Aorta (tissue), 5 donors: ENCODE data around the gene CD3E. TPM values are rescaled to one million over a fixed set of nuclear protein-coding genes. Genes with fewer than 3 reads are reported as not detected.
"Not testable (repeated sequence)": the region's sequence is repeated elsewhere in the genome, so short reads cannot be mapped to it uniquely, and the experiment has no call there.

Source experiments
- ATAC-seq: fragments of 200-7000 bp; cut with Tn5 transposase; one replicate; pipeline ENCODE4 v1.9.1; 2022; ENCODE audit warnings: moderate library complexity; ENCODE audit not compliant: low FRiP score
- DNase-seq, 2 donors: peaks; one replicate each; pipeline ENCODE4 v3.0.0-alpha.2; 2020
- H3K27ac ChIP-seq, 2 donors: one replicate each; pipeline ENCODE4 v1.5.1; 2013; ENCODE audit warnings: low read length in 2 of 2, mild to moderate bottlenecking in 2 of 2, moderate library complexity in 2 of 2, control low read depth in 1 of 2, inconsistent platforms in 1 of 2, low read depth in 1 of 2
- H3K27me3 ChIP-seq, 2 donors: one replicate each; pipeline ENCODE4 v1.6.1; 2013; ENCODE audit warnings: control low read depth in 1 of 2, low read length in 1 of 2, mild to moderate bottlenecking in 1 of 2, moderate library complexity in 1 of 2; ENCODE audit not compliant: insufficient read depth in 2 of 2, control insufficient read depth in 1 of 2
- H3K36me3 ChIP-seq, 2 donors: one replicate each; pipeline ENCODE4 v1.6.1; 2013; ENCODE audit warnings: control low read depth in 1 of 2, low read length in 1 of 2, mild to moderate bottlenecking in 1 of 2; ENCODE audit not compliant: insufficient read depth in 2 of 2, control insufficient read depth in 1 of 2
- H3K4me1 ChIP-seq, 2 donors: one replicate each; pipeline ENCODE4 v1.6.1; 2013; ENCODE audit warnings: low read length in 2 of 2, control low read depth in 1 of 2, mild to moderate bottlenecking in 1 of 2, moderate library complexity in 1 of 2; ENCODE audit not compliant: insufficient read depth in 2 of 2, control insufficient read depth in 1 of 2
- H3K4me3 ChIP-seq, 2 donors: one replicate each; pipeline ENCODE4 v1.5.1; 2013; ENCODE audit warnings: low read length in 2 of 2, control low read depth in 1 of 2, mild to moderate bottlenecking in 1 of 2
- H3K9me3 ChIP-seq: one replicate; pipeline ENCODE4 v1.6.1; 2013; ENCODE audit warnings: mild to moderate bottlenecking, low read length; ENCODE audit not compliant: control insufficient read depth
- WGBS, 2 donors: extraction: QIAGEN DNeasy Blood & Tissue Kit; methylation state at CpG; one replicate each; pipeline ENCODE4 v1.1.7; 2013; 5-methylcytosine and 5-hydroxymethylcytosine counted together
- intact Hi-C, 2 donors: fragments of 100-400 bp; cut with DNase I; formaldehyde crosslinking; loops; one replicate each; pipeline versions ENCODE4 v1.14.2 to v1.15.0; 2022
- polyA plus RNA-seq, 2 donors: library from polyadenylated mRNA; stranded (reverse); fragments of 200-250 nt; gene quantifications; one replicate each; pipeline ENCODE4 v1.2.3, GENCODE V29; 2013
- total RNA-seq, 2 donors: library from RNA; stranded (reverse); fragmentation: NEBNext Ultra II Directional; extraction: Animal tissue kit (Norgen Biotek cat#: 25700); gene quantifications; one replicate each; pipeline ENCODE4 v1.2.1, GENCODE V29; 2021
- donor health status: healthy with polysubstance abuse.
- donor health status: Bipolar disorder and iron deficiency.
- donor health status: DM: no; HTN: no; CAD: no.
- donor health status: DM: no; HTN: no; CAD: no.
- donor health status: DM: yes; HTN: yes; CAD: no.

Gene CD3E
- total and polyA plus RNA-seq, 4 donors, result 0.43 to 5.2 (median 2.4) TPM

DNA sequence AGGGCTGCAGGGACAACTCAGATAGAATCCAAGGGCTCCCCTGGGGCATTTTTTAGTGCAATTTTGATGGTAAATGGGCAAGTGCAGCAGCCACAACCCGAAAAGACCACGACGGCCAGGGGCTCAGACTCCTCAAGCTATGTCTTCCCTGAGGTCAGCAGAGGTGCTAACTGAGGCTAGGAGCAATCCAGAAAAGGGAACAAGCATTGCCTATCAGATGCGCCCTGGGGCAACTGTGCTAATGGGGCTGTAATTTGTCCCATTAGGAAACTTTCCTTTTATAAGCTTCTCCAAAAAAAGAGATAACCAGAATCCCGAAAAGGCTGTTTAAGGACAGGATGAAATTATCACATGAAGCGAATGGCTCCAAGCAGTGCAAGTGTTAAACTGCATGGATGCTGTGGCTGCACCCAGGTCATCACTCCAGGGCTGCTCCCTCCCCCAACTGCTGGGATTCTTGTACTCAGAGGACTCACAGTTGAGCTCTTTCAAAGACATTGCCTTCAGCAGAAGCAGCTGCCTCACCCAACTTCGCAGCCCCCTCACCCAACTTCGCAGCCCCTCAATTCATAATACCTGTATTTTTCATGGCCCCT is 2.8 kb upstream of the CD3E start:
- no peaks in the 10 kb centered on the region for H3K4me1 ChIP-seq
- H3K36me3 ChIP-seq, result no peaks in the 10 kb centered on the region
- H3K9me3 ChIP-seq, result no peaks in the 10 kb centered on the region
- peaks cover 0 to 2% of the 10 kb centered on the region in 2 donors for H3K27me3 ChIP-seq
- H3K4me3 ChIP-seq, result no peak overlapping the region
- intact Hi-C loops, result no loop called here
- no peak overlapping the region for H3K27ac ChIP-seq
- no peak for ATAC-seq
- WGBS, 2 donors, result 53 to 70% methylated on average over 8 of the region's 8 CpGs
- no peak for DNase-seq

DNA sequence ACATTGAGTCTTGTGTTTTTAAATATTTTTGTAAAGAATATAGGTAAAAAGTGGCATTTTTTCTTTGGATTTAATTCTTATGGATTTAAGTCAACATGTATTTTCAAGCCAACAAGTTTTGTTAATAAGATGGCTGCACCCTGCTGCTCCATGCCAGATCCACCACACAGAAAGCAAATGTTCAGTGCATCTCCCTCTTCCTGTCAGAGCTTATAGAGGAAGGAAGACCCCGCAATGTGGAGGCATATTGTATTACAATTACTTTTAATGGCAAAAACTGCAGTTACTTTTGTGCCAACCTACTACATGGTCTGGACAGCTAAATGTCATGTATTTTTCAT is 333 bp upstream of the CD3E start:
- H3K36me3 ChIP-seq, result no peaks in the 10 kb centered on the region
- H3K27ac ChIP-seq, result no peak overlapping the region
- H3K27me3 ChIP-seq, result peaks cover 0 to 1% of the 10 kb centered on the region in 2 donors
- DNase-seq (no peak), ATAC-seq (no peak)
- intact Hi-C loops, result no loop called here
- H3K4me3 ChIP-seq, result no peak overlapping the region
- H3K9me3 ChIP-seq, result no peaks in the 10 kb centered on the region
- no peaks in the 10 kb centered on the region for H3K4me1 ChIP-seq
- 91 to 97% methylated on average over 1 of the region's 1 CpG for WGBS, 2 donors

DNA sequence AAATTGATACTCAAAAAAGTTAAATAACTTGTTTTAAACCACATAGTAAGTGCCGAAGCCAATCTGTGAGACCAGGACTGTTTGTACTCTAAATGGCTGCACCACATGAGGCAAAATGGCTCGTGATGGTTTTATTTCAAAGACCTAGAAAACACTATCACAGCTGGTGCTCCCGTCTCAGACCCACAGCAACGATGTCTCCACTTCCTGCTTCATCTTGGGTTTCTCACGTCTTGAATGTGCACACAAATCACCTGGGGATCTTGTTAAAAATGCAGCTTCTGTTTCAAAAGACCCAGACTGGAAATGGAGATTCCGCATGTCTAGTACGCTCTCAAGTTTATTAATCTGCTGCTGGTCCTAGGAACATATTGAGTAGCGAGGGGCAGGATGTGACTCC is 1.2 kb downstream of the CD3E start:
- ATAC-seq (no peak), DNase-seq (no peak)
- Histone ChIP-seq H3K4me3 (no peak overlapping the region), H3K4me1 (no peaks in the 10 kb centered on the region), H3K27ac (no peak overlapping the region), H3K36me3 (no peaks in the 10 kb centered on the region), H3K27me3 (no peaks in the 10 kb centered on the region), H3K9me3 (no peaks in the 10 kb centered on the region)
- intact Hi-C loops, result no loop called here
- WGBS, 2 donors, result 50 to 55% methylated on average over 8 of the region's 8 CpGs

DNA sequence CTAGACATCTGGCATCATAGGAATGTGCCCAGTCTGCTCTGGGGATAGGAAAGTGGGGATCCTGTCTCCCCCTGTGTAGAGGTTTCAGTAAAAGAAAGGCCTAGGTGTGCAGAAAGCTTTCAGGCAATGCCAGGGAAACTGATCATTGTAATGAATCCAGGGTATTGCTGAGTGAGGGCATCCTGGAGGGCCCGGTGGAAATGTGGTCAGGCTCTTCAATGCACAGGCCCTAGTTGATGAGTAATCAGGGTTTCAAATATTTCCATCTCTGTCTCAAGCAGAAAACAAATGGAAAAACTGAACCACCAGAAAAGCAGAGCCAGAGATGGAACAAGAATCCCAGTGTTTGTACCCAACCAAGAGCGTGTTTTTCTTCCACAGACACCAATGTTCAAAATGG is 2.0 kb downstream of the CD3E start:
- no peaks in the 10 kb centered on the region for H3K9me3 ChIP-seq
- no peaks in the 10 kb centered on the region for H3K27me3 ChIP-seq
- intact Hi-C loops, result no loop called here
- no peak overlapping the region for H3K4me3 ChIP-seq
- DNase-seq, result no peak
- H3K36me3 ChIP-seq, result no peaks in the 10 kb centered on the region
- 87 to 88% methylated on average over 2 of the region's 2 CpGs for WGBS, 2 donors
- no peak for ATAC-seq
- no peaks in the 10 kb centered on the region for H3K4me1 ChIP-seq
- no peak overlapping the region for H3K27ac ChIP-seq

DNA sequence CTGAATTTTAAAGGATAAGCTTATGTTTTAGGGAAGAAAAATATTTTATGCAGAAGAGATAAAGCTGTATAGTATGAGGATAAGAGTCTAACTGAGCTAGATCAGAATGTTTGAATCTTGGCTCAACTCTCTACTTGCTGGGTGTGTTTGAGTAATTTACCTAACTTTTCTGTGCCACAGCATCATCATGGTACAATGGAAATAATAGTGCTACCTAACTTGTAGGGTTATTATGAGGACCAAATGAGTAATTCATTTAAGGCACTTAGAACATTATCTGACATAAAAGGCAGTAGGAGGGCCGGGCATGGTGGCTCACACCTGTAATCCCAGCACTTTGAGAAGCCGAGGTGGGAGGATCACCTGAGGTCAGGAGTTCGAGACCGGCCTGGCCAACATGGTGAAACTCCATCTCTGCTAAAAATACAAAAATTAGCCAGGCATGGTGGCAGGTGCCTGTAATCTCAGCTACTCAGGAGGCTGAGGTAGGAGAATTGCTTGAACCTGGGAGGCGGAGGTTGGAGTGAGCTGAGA is 4.5 kb downstream of the CD3E start:
- intact Hi-C loops, DNase-seq, H3K4me3 ChIP-seq, ATAC-seq, H3K27me3 ChIP-seq, H3K9me3 ChIP-seq, H3K4me1 ChIP-seq, H3K36me3 ChIP-seq, H3K27ac ChIP-seq: not testable (repeated sequence)
- 84 to 87% methylated on average over 5 of the region's 5 CpGs for WGBS, 2 donors

DNA sequence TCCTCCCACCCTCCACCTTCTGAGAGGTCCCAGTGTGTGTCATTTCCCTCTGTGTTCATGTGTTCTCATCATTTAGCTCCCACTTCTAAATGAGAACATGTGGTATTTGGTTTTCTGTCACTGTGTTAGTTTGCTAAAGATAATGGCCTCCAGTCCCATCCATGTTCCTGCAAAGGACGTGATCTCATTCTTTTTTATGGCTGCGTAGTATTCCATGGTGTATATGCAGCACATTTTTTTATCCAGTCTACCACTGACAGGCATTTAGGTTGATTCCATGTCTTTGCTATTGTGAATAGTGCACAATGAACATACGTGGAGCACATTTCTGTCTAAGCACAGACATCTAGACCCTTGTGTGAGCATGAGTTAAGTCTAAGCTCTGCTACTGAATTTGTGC is 5.7 kb downstream of the CD3E start:
- ATAC-seq (no peak), DNase-seq (no peak)
- Histone ChIP-seq H3K36me3 (no peaks in the 10 kb centered on the region), H3K4me1 (no peaks in the 10 kb centered on the region), H3K27me3 (no peaks in the 10 kb centered on the region), H3K27ac (no peak overlapping the region), H3K9me3 (no peaks in the 10 kb centered on the region), H3K4me3 (no peak overlapping the region)
- 87 to 91% methylated on average over 3 of the region's 3 CpGs for WGBS, 2 donors
- intact Hi-C loops, result no loop called here

DNA sequence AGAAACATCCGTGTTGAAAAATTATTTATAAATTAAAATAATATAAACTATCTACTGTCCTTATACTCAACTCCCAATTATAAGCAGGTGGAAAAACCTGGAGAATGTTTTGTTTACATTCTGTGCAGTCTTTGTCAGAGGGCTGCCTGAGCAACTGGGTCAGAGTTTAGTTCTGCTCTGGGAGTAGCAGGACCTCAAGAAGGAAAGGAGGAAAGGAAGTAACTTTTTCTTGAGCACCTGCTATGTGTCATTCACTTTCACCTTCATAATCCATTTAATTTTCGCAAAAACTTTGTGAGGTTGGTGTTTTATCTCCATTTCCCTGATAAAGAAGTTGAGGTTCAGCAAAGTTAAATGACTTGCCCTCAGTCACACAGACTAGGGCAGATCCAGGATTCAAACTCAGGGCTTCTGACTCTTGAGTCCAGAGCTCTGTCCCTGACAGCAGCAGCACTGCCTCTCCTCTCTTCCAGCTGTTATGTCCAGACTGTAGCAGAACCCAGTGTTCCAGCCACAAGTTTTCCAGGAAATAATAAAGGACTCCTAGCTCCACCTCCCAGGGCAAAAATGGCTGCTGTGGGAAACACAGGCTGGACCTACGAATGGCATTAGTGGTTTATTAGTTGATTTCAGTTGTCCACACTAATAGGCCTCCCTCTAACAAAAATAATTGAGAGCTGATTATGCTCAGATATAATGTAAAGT is 6.4 kb downstream of the CD3E start:
- Histone ChIP-seq H3K27me3 (no peaks in the 10 kb centered on the region), H3K9me3 (no peaks in the 10 kb centered on the region), H3K36me3 (no peaks in the 10 kb centered on the region), H3K4me3 (no peak overlapping the region), H3K27ac (no peak overlapping the region), H3K4me1 (no peaks in the 10 kb centered on the region)
- WGBS, 2 donors, result 69 to 71% methylated on average over 3 of the region's 3 CpGs
- intact Hi-C loops, result no loop called here
- no peak for DNase-seq
- no peak for ATAC-seq

DNA sequence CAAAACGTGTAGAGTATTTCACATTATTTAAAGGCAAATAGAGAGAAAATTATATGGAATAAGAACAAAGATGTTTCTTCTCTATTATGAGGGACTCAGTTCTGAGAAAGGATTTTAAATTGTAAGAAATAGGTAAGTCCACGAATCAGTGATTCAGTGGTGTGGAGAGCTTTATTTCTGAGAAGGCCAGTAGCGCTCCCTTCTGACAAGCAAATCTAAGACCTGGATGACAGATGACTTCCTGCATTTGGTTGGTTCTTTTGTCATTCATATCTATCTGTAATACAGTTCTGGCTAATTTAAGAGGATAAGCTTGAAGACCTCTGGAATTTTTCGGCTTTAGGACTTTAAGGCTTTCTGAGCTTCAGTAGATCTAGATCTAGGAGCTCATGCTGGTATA is 7.0 kb downstream of the CD3E start:
- Histone ChIP-seq H3K9me3 (no peaks in the 10 kb centered on the region), H3K36me3 (no peaks in the 10 kb centered on the region), H3K4me3 (no peak overlapping the region), H3K4me1 (no peaks in the 10 kb centered on the region), H3K27me3 (no peaks in the 10 kb centered on the region), H3K27ac (no peak overlapping the region)
- DNase-seq, result no peak
- 39 to 42% methylated on average over 4 of the region's 4 CpGs for WGBS, 2 donors
- ATAC-seq, result no peak
- intact Hi-C loops, result no loop called here

DNA sequence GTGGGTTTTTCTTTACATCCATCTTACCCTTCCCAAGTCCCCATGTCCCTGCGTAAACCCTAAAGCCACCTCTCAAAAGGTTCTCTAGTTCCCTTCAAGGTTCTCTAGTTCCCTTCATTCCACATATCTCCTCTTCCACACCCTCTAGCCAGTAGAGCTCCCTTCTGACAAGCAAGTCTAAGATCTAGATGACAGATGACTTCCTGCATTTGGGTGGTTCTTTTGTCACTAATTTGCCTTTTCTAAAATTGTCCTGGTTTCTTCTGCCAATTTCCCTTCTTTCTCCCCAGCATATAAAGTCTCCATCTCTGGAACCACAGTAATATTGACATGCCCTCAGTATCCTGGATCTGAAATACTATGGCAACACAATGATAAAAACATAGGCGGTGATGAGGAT is 7.8 kb downstream of the CD3E start:
- H3K36me3 ChIP-seq, result no peaks in the 10 kb centered on the region
- DNase-seq (no peak), ATAC-seq (no peak)
- H3K9me3 ChIP-seq, result peaks cover 1% of the 10 kb centered on the region
- intact Hi-C loops, result no loop called here
- no peaks in the 10 kb centered on the region for H3K27me3 ChIP-seq
- WGBS, 2 donors, result 89 to 90% methylated on average over 2 of the region's 2 CpGs
- H3K4me1 ChIP-seq, result no peaks in the 10 kb centered on the region
- H3K4me3 ChIP-seq, result no peak overlapping the region
- no peak overlapping the region for H3K27ac ChIP-seq
